Sigmoid colon (tissue), 7 donors: ENCODE data around the gene SYNJ2. TPM values are rescaled to one million over a fixed set of nuclear protein-coding genes. Genes with fewer than 3 reads are reported as not detected.
A peak's percentile ranks its signal among the peaks of the same experiment; 100 is the strongest.

Experiments used
- DNase-seq: peaks from one replicate; pipeline ENCODE4 v3.0.0-alpha.2; 2019
- H3K27ac ChIP-seq, 4 donors: fragments of 200-600 bp; sonication (generic); one replicate each; pipeline ENCODE4 v1.5.1; 2016 to 2019; ENCODE audit warnings: mild to moderate bottlenecking in 1 of 4
- H3K27me3 ChIP-seq, 3 donors: fragments of 200-600 bp; sonication (generic); one replicate each; pipeline ENCODE4 v1.5.1; 2019; ENCODE audit warnings: mild to moderate bottlenecking in 1 of 3
- H3K36me3 ChIP-seq, 4 donors: fragments of 200-600 bp; sonication (generic); one replicate each; pipeline ENCODE4 v1.5.1; 2016 to 2019
- H3K4me1 ChIP-seq, 4 donors: fragments of 200-600 bp; sonication (generic); one replicate each; pipeline ENCODE4 v1.5.1; 2017 to 2019
- H3K4me3 ChIP-seq, 4 donors: fragments of 200-600 bp; sonication (generic); one replicate each; pipeline ENCODE4 v1.5.1; 2017 to 2019; ENCODE audit warnings: mild to moderate bottlenecking in 2 of 4, moderate library complexity in 1 of 4
- H3K9me3 ChIP-seq, 4 donors: fragments of 200-600 bp in 3 of 4; sonication (generic) in 3 of 4; one replicate each; pipeline versions ENCODE4 v1.5.1 to v1.6.1; 2013 to 2019
- CTCF ChIP-seq, 4 experiments: fragments of 450-650 bp in 3 of 4; fragments of 200-600 bp in 1 of 4; IDR thresholded peaks; one replicate each; pipeline ENCODE4 v1.5.1; 2016 to 2019; ENCODE audit warnings: antibody characterized with exemption in 4 of 4, mild to moderate bottlenecking in 3 of 4, moderate library complexity in 2 of 4
- EP300 ChIP-seq, 4 donors: sonication (generic); formaldehyde crosslinking; IDR thresholded peaks; one replicate each; pipeline ENCODE4 v1.6.1; 2017; ENCODE audit warnings: antibody characterized with exemption in 4 of 4
- POLR2A ChIP-seq, 2 donors: fragments of 450-650 bp; IDR thresholded peaks; one replicate each; pipeline ENCODE4 v1.6.1; 2016; ENCODE audit warnings: antibody characterized with exemption in 2 of 2, mild to moderate bottlenecking in 2 of 2, moderate library complexity in 2 of 2
- POLR2AphosphoS5 ChIP-seq, 4 donors: sonication (generic); formaldehyde crosslinking; IDR thresholded peaks; one replicate each; pipeline ENCODE4 v1.6.1; 2017; ENCODE audit warnings: antibody characterized with exemption in 4 of 4
- WGBS, 2 donors: extraction: QIAGEN DNeasy Blood & Tissue Kit; methylation state at CpG; one replicate each; pipeline ENCODE4 v1.1.7; 2013; 5-methylcytosine and 5-hydroxymethylcytosine counted together
- intact Hi-C: fragments of 100-400 bp; cut with DNase I; formaldehyde crosslinking; loops from one replicate; pipeline ENCODE4 v1.15.1; 2023
- polyA plus RNA-seq, 3 donors: library from polyadenylated mRNA; stranded (reverse); fragments of 200-250 nt; gene quantifications; one replicate each; pipeline ENCODE4 v1.2.3, GENCODE V29; 2013
- total RNA-seq, 4 donors: library from RNA; depleted of rRNA; stranded (reverse); fragments of >200 nt; gene quantifications; one replicate each; pipeline ENCODE4 v1.1.0, GENCODE V29; 2016
- donor health status: healthy with polysubstance abuse.
- donor health status: Bipolar disorder and iron deficiency.
- donor health status: healthy.

Gene SYNJ2
- total and polyA plus RNA-seq, 7 donors: 8.7 to 22.9 (median 12.9) TPM

- no peaks in the 10 kb centered on the region for H3K9me3 ChIP-seq
- no peak for TF ChIP-seq EP300 (IDR thresholded peaks at IDR 0.05)
- no peak for TF ChIP-seq POLR2AphosphoS5 (IDR thresholded peaks at IDR 0.05)
- TF ChIP-seq POLR2A (IDR thresholded peaks at IDR 0.05): no peak
- no peak for TF ChIP-seq CTCF (IDR thresholded peaks at IDR 0.05)
- H3K27me3 ChIP-seq: no peaks in the 10 kb centered on the region
- intact Hi-C loops: no loop called here
- H3K4me1 ChIP-seq: peaks cover 0 to 24% (median 13%) of the 10 kb centered on the region in 4 donors
- WGBS, 2 donors: 89 to 94% methylated on average over 14 of the region's 14 CpGs
- H3K4me3 ChIP-seq: peak overlapping the region in 2 of 4 donors; percentile 26
- DNase-seq: no peak
- peaks cover 8 to 51% (median 12%) of the 10 kb centered on the region in 4 donors for H3K36me3 ChIP-seq
- H3K27ac ChIP-seq: peak overlapping the region in 3 of 4 donors; percentile 32 to 53 (median 41)
Measured at GRCh38 chr6:158087224-158087867, 105.7 kb downstream of the SYNJ2 start.

GRCh38 chr6:158092806-158093205, 111.1 kb downstream of the SYNJ2 start:
- Histone ChIP-seq H3K4me3 (no peak overlapping the region), H3K27ac (no peak overlapping the region), H3K27me3 (no peaks in the 10 kb centered on the region), H3K9me3 (no peaks in the 10 kb centered on the region), H3K4me1 (peaks cover 0 to 5% (median 0%) of the 10 kb centered on the region in 4 donors), H3K36me3 (peaks cover 6 to 56% (median 22%) of the 10 kb centered on the region in 4 donors)
- no peak for DNase-seq
- intact Hi-C loops: no loop called here
- no peak for TF ChIP-seq POLR2AphosphoS5 (IDR thresholded peaks at IDR 0.05)
- TF ChIP-seq CTCF (IDR thresholded peaks at IDR 0.05): no peak
- TF ChIP-seq POLR2A (IDR thresholded peaks at IDR 0.05): no peak
- TF ChIP-seq EP300 (IDR thresholded peaks at IDR 0.05): no peak
- WGBS, 2 donors: 95 to 97% methylated on average over 9 of the region's 9 CpGs

- intact Hi-C loops: no loop called here
- Histone ChIP-seq H3K36me3 (peaks cover 6 to 56% (median 20%) of the 10 kb centered on the region in 4 donors), H3K27ac (no peak overlapping the region), H3K4me1 (no peaks in the 10 kb centered on the region), H3K27me3 (no peaks in the 10 kb centered on the region), H3K4me3 (no peak overlapping the region), H3K9me3 (no peaks in the 10 kb centered on the region)
- 93 to 94% methylated on average over 6 of the region's 6 CpGs for WGBS, 2 donors
- TF ChIP-seq POLR2A (IDR thresholded peaks at IDR 0.05) (no peak), POLR2AphosphoS5 (IDR thresholded peaks at IDR 0.05) (no peak), EP300 (IDR thresholded peaks at IDR 0.05) (no peak), CTCF (IDR thresholded peaks at IDR 0.05) (no peak)
- DNase-seq: no peak
Measured at GRCh38 chr6:158095031-158095430, 113.4 kb downstream of the SYNJ2 start.

- intact Hi-C loops: no loop called here
- Histone ChIP-seq H3K9me3 (no peaks in the 10 kb centered on the region), H3K4me1 (no peaks in the 10 kb centered on the region), H3K36me3 (peaks cover 6 to 56% (median 20%) of the 10 kb centered on the region in 4 donors), H3K27me3 (no peaks in the 10 kb centered on the region), H3K27ac (no peak overlapping the region), H3K4me3 (no peak overlapping the region)
- no peak for DNase-seq
- TF ChIP-seq POLR2A (IDR thresholded peaks at IDR 0.05) (no peak), EP300 (IDR thresholded peaks at IDR 0.05) (no peak), POLR2AphosphoS5 (IDR thresholded peaks at IDR 0.05) (no peak), CTCF (IDR thresholded peaks at IDR 0.05) (no peak)
- WGBS, 2 donors: 96% methylated on average over 15 of the region's 15 CpGs
Measured at GRCh38 chr6:158095671-158096070, 114.0 kb downstream of the SYNJ2 start.

GRCh38 chr6:158103228-158103627, 121.6 kb downstream of the SYNJ2 start:
- 96 to 97% methylated on average over 4 of the region's 4 CpGs for WGBS, 2 donors
- DNase-seq: no peak

More at GRCh38 chr6:158103228-158103627, 121.6 kb downstream of the SYNJ2 start:
- no peak for TF ChIP-seq CTCF (IDR thresholded peaks at IDR 0.05)
- no peak for TF ChIP-seq POLR2A (IDR thresholded peaks at IDR 0.05)
- TF ChIP-seq EP300 (IDR thresholded peaks at IDR 0.05): no peak
- no peak for TF ChIP-seq POLR2AphosphoS5 (IDR thresholded peaks at IDR 0.05)
- Histone ChIP-seq H3K27ac (no peak overlapping the region), H3K9me3 (no peaks in the 10 kb centered on the region), H3K4me3 (no peak overlapping the region), H3K36me3 (no peaks in the 10 kb centered on the region), H3K27me3 (no peaks in the 10 kb centered on the region), H3K4me1 (no peaks in the 10 kb centered on the region)
- intact Hi-C loops: no loop called here
